Neuron (in vitro differentiated cells): ENCODE results near the gene MMP28.

Experiments used
- H2AFZ ChIP-seq: one replicate; pipeline ENCODE4 v1.6.1; 2013; ENCODE audit warnings: low read depth, mild to moderate bottlenecking, inconsistent platforms, low read length, moderate library complexity
- H3K27me3 ChIP-seq: one replicate; pipeline ENCODE4 v1.6.1; 2013; ENCODE audit warnings: low read length; ENCODE audit not compliant: insufficient read depth
- H3K36me3 ChIP-seq: one replicate; pipeline ENCODE4 v1.6.1; 2013; ENCODE audit warnings: low read length; ENCODE audit not compliant: insufficient read depth
- H3K4me1 ChIP-seq: one replicate; pipeline ENCODE4 v1.6.1; 2013; ENCODE audit warnings: low read length; ENCODE audit not compliant: insufficient read depth
- H3K4me3 ChIP-seq: 2 replicates; pipeline ENCODE4 v1.5.1; 2013; ENCODE audit warnings: mild to moderate bottlenecking, low read length, moderate library complexity
- H3K9me3 ChIP-seq: one replicate; pipeline ENCODE4 v1.6.1; 2013; ENCODE audit warnings: low read length

Gene MMP28

DNA sequence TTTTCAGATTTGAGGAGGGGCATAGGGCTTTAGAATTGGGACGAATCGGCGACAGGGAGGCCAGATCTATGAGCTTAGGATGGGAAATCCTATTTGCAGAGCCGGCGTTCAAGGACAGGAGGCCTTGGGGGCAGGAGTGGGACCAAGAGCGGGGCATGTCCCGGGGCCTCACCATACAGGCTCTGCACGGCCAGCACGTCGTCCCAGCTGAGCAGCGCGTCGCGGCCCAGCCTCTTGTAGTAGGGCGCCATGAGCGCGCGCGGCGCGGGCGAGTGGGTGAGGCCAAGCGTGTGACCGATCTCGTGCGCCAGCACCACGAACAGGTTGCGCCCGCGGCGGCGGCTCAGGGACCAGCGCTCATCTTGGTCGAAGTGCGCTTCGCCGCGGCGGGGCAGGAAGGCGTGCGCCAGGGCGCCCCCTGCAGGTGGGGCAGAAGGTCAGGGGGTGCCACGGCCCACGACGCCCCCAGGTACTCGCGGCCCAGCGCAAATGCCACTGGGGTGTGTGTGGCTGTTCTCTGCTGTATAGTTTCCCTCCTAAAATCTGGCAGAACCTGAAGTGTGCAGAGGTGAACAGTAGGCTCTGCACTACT, 25.4 kb downstream of the MMP28 start:
- peaks cover 20% of the 10 kb centered on the region for H3K4me1 ChIP-seq
- H3K4me3 ChIP-seq = no peak overlapping the region
- H3K9me3 ChIP-seq = no peaks in the 10 kb centered on the region
- no peaks in the 10 kb centered on the region for H3K27me3 ChIP-seq
- H2AFZ ChIP-seq = no peak overlapping the region
- H3K36me3 ChIP-seq = no peaks in the 10 kb centered on the region

- Histone ChIP-seq H3K4me3 (no peak overlapping the region), H3K4me1 (peaks cover 16% of the 10 kb centered on the region), H3K9me3 (no peaks in the 10 kb centered on the region), H3K27me3 (no peaks in the 10 kb centered on the region), H3K36me3 (no peaks in the 10 kb centered on the region), H2AFZ (no peak overlapping the region)
Measured at GRCh38 chr17:35768797-35769196, 26.6 kb downstream of the MMP28 start.

DNA sequence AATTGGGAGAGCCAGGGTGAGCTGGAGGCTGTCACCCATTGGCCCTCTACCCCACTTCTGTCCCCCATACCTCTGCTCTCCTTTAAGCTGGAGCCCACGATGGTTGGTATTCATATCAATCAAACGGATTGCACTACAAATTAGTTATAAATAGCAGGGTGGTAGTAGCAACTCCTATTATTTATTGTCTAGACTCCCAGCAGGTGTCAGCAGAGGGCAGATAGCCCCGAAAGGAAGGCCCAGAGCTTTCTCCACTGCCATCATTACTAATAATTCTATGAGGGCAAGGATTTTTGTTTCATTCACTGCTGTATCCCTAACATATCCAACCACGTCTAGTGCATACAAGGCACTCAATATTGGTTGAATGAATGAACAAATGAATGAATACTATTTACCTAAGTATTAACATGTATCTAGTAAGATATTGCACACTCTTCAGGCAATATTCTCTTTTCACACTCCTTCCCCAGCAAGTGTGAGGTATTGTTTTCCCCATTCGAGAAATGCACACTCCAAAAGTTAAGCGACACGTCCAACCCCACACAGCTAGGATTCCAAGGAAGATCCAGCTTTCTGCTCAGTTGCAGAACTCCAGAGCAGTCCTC, 28.4 kb downstream of the MMP28 start:
- no peaks in the 10 kb centered on the region for H3K27me3 ChIP-seq
- H3K36me3 ChIP-seq = no peaks in the 10 kb centered on the region
- H3K4me3 ChIP-seq = no peak overlapping the region
- no peaks in the 10 kb centered on the region for H3K9me3 ChIP-seq
- peaks cover 14% of the 10 kb centered on the region for H3K4me1 ChIP-seq
- H2AFZ ChIP-seq = no peak overlapping the region

DNA sequence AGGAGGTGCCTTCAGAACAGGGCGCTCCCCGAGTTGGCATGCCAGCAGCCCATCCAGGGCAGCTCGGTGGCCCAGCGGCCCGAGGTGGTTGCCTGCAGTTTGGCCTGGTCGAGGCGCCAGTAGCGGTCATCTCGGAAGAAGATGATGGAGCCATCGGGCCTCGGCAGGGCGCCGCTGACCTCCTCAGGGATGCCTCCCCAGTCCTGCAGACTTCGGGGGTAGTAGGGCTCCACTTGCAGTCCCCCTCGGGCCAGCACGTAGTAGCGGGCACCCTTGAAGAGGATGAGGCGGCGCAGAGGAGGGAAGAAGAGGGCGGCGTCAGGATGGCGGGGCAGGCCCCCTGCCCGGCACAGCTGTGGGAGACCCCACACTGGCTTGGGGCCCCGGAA, 29.0 kb downstream of the MMP28 start:
- H2AFZ ChIP-seq = peak overlapping the region; percentile 12

GRCh38 chr17:35765756-35766488, 29.5 kb downstream of the MMP28 start:
- no peaks in the 10 kb centered on the region for H3K36me3 ChIP-seq
- no peaks in the 10 kb centered on the region for H3K9me3 ChIP-seq
- H3K4me3 ChIP-seq = no peak overlapping the region
- peak overlapping the region; percentile 12 for H2AFZ ChIP-seq
- peaks cover 14% of the 10 kb centered on the region for H3K4me1 ChIP-seq
- H3K27me3 ChIP-seq = no peaks in the 10 kb centered on the region

More for the DNA sequence above, 29.0 kb downstream of the MMP28 start:
- H3K36me3 ChIP-seq = no peaks in the 10 kb centered on the region
- H3K4me1 ChIP-seq = peaks cover 14% of the 10 kb centered on the region
- no peaks in the 10 kb centered on the region for H3K27me3 ChIP-seq
- no peak overlapping the region for H3K4me3 ChIP-seq
- H3K9me3 ChIP-seq = no peaks in the 10 kb centered on the region

GRCh38 chr17:35765086-35765710, 30.2 kb downstream of the MMP28 start:
- Histone ChIP-seq H3K4me3 (no peak overlapping the region), H3K36me3 (no peaks in the 10 kb centered on the region), H3K4me1 (peaks cover 14% of the 10 kb centered on the region), H2AFZ (peak overlapping the region; percentile 12), H3K27me3 (no peaks in the 10 kb centered on the region), H3K9me3 (no peaks in the 10 kb centered on the region)

DNA sequence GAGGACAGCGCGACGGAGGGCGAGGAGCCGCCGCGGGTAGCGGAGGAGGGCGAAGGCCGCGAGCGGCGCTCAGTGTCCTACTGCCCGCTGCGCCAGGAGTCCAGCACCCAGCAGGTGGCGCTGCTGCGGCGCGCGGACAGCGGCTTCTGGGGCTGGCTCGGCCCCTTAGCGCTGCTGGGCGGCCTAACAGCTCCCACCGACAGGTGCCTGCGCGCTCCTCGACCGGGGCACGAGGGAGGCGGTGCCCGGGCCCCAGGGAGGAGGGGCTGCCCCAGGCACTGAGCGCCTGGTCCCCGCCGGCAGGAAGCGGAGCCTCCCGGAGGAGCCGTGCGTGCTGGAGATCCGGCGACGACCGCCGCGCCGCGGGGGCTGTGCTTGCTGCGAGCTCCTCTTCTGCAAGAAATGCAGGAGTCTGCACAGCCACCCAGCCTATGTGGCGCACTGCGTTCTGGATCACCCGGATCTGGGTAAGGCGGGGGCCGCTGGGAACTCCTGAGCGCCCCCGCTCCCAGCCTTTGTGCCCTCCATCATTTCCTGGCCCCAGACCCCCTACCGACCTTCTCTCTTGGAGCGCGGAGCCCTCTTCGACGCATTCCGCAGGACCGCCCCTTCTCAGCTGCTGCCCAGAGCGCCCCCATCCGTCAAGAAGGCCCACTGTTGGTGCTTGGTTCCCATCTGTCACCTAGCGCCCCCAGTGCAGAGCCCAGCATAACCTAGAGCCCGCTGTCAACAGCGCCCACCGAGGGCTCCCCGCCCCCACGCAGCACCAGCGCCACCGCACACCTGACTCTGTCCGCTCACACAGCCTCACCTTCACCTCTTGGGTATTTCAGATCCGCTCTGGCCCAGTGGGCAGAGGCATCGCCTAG, 31.1 kb downstream of the MMP28 start:
- Histone ChIP-seq H3K36me3 (no peaks in the 10 kb centered on the region), H3K4me3 (peak overlapping the region; percentile 47), H3K9me3 (no peaks in the 10 kb centered on the region), H2AFZ (peak overlapping the region; percentile 90), H3K27me3 (no peaks in the 10 kb centered on the region), H3K4me1 (peaks cover 14% of the 10 kb centered on the region)

DNA sequence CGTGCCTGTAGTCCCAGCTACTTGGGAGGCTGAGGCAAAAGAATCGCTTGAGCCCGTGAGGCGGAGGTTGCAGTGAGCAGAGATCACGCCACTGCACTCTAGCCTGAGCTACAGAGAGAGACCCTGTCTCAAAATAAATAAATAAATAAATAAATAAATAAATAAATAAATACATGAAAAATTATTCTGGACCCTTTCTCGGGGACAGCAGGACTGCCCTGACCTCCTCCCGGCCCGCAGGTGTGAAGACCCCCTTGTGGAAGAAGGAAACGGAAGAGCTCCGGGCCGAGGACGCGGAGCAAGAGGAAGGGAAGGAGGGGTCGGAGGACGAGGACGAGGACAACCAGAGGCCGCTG, 31.7 kb downstream of the MMP28 start:
- Histone ChIP-seq H3K27me3 (no peaks in the 10 kb centered on the region), H3K36me3 (no peaks in the 10 kb centered on the region), H3K4me3 (peak overlapping the region; percentile 47), H2AFZ (no peak overlapping the region), H3K9me3 (no peaks in the 10 kb centered on the region), H3K4me1 (peaks cover 14% of the 10 kb centered on the region)

DNA sequence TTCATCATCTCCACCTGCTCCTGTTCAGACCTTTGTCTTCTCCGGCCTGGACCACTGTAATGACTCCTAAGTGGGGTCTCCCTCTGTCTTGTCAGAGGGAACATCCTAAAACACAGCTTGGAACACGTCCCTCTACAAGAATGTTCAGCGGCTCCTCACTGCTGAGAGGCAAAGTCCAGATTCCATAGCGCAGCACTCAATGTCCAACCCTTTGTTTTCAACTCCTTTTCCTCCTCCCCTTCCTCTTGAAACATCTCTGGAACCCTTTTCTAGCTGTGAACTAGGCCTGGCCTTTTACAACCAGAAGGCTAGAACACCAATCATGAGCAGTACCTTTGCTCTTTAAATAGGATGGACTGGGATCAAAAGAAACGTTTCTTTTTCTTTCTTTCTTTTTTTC, 33.8 kb downstream of the MMP28 start:
- H3K9me3 ChIP-seq = no peaks in the 10 kb centered on the region
- H2AFZ ChIP-seq = no peak overlapping the region
- H3K36me3 ChIP-seq = no peaks in the 10 kb centered on the region
- H3K27me3 ChIP-seq = no peaks in the 10 kb centered on the region
- H3K4me3 ChIP-seq = no peak overlapping the region
- peaks cover 14% of the 10 kb centered on the region for H3K4me1 ChIP-seq

- no peak within 1 kb of the TSS for H2AFZ ChIP-seq
- H3K4me1 ChIP-seq = peaks cover 5% of the 10 kb centered on the region
Measured at GRCh38 chr17:35760587-35760986, 34.9 kb downstream of the MMP28 start, which contains the start of gene C17orf50. Gene C17orf50 (plus strand): TSS chr17:35760887. CDS start chr17:35760942, 55 bp downstream.

DNA sequence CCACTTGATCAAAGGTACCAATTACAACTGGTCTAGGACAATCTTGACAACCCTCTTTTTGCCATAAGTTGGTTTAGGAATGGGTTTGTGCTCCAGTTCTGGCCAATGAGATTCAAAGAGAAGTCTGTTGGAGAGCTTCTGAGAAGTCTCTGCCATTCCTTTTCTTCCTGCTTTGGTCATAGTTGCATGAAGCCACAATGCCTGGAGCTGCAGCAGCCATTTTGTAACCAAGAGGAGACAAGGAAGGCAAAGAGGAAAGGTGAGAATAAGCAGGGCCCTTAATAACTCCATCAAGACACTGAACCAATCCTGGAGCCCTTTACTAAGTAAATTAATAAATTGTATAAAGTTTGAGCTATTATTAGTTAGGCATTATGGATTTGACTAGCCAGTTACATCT, 38.2 kb downstream of the MMP28 start:
- Histone ChIP-seq H3K4me1 (no peaks in the 10 kb centered on the region), H2AFZ (no peak overlapping the region), H3K36me3 (no peaks in the 10 kb centered on the region), H3K27me3 (no peaks in the 10 kb centered on the region), H3K4me3 (no peak overlapping the region), H3K9me3 (no peaks in the 10 kb centered on the region)

More at GRCh38 chr17:35760587-35760986, 34.9 kb downstream of the MMP28 start, which contains the start of gene C17orf50:
- Histone ChIP-seq H3K4me3 (no peak within 1 kb of the TSS), H3K36me3 (no peaks in the 10 kb centered on the region), H3K9me3 (no peaks in the 10 kb centered on the region), H3K27me3 (no peaks in the 10 kb centered on the region)

DNA sequence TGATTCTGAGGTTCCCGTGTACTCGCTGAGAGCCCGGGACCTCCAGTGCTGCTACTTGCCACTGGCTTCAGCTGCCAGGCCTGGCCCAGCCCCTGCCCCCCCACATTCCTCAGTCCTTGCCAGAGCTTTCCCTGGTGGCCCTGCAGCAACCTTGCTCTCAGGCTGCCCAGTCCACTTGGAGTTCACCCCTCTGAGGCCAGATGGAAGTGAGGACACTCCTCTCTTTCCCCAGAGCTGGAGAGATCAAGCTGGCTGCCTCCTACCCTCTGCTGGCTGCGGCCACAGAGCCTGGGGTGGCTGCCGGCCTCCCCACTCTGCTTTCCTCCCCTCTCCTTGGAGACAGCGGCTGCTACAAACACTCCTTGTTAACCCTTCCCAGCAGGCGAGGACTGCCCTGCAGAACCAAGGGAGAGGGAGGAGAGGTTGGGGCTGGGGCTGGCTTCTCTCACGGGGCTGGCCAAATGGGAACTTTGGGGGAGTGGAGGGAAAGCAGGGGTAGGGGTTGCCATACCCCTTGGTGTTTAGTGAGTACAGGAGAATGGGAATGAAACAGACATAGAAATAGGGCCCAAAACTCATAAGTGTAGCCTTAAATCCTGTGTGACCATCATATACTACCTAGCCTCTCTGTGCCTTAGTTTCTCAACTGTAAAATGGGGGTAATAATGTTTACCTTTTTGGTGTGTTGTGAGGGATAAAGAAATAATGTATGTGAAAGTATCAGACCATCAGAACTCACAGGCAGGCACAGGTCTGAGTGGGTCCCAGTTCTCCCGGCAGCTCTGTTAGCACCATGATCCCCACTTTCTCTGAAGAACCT, 42.3 kb downstream of the MMP28 start, which contains the start of gene GAS2L2:
GAS2L2 (minus strand) TSS at position 295 of the 820 bp plus-strand sequence. CDS start 389 bp downstream, outside the sequence.
- no peaks in the 10 kb centered on the region for H3K36me3 ChIP-seq
- no peaks in the 10 kb centered on the region for H3K9me3 ChIP-seq
- no peak within 1 kb of the TSS for H3K4me3 ChIP-seq
- H2AFZ ChIP-seq = no peak within 1 kb of the TSS
- H3K4me1 ChIP-seq = peaks cover 8% of the 10 kb centered on the region
- peaks cover 22% of the 10 kb centered on the region for H3K27me3 ChIP-seq
